ENCODE data around the gene MPRIP. TPM values are rescaled to one million over a fixed set of nuclear protein-coding genes. Genes with fewer than 3 reads are reported as not detected.

Gene MPRIP
- total and polyA plus RNA-seq, 2 donors (not counting 3 experiments of a cell fraction or from before 2014, with no cell fraction given): 94.6 to 246 TPM

DNA sequence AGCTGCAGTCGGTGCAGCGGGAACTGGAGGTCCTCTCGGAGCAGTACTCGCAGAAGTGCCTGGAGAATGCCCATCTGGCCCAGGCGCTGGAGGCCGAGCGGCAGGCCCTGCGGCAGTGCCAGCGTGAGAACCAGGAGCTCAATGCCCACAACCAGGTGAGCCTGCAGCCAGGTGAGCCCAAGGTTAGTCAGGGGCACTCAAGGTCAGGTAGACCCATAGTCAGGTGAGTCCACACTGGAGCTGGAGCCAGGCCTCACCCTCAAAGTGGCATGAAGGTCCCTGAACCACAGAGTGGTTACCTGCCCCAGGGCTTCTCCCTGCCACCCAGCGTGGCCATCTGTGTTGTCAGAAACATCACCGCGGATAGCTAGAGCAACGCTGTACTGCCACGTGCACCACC, 131.7 kb downstream of the MPRIP start:
- H2AFZ ChIP-seq (ENCODE audit: low read depth, low read length): no peak overlapping the region
- H3K9ac ChIP-seq (replicated peaks; ENCODE audit: extremely low read depth, insufficient read depth, low read length): no peak overlapping the region
- no peak overlapping the region for H3K4me2 ChIP-seq (ENCODE audit: insufficient read depth, low read length)
- FAIRE-seq (no peak), DNase-seq (ENCODE audit: low read depth, low spot score) (no peak)
- no TSS peak for BruUV-seq (replicated peaks)
- H3K27ac ChIP-seq (ENCODE audit: insufficient read depth, low read depth, low read length): no peak overlapping the region
- H3K4me3 ChIP-seq (replicated peaks in 1 of 3; ENCODE audit: insufficient read depth in 1 of 3, low read depth in 1 of 3, low read length in 3 of 3): no peak overlapping the region
- H3K4me1 ChIP-seq (ENCODE audit: control insufficient read depth, extremely low read depth, insufficient read depth, low read length): peaks cover 12% of the 10 kb centered on the region
- intact Hi-C loops (cut with micrococcal nuclease) (no loop called here), dilution Hi-C loops (cut with MboI; ENCODE audit: extremely low pct_ligation_motif_present, low sequenced_read_pairs) (no loop called here)
- H3K36me3 ChIP-seq (ENCODE audit: control insufficient read depth in 2 of 2, extremely low read depth in 1 of 2, insufficient read depth in 2 of 2, low read length in 2 of 2): peaks cover 14 to 47% of the 10 kb centered on the region in 2 experiments
- CTCF ChIA-PET: interaction anchor here (2.2 kb wide), 1 partner anchor 32 kb away, joined by 6 read pairs; no protein-coding TSS in a partner anchor
- H3K9me1 ChIP-seq (replicated peaks; ENCODE audit: control insufficient read depth, extremely low read depth, insufficient read depth, low read length): no peaks in the 10 kb centered on the region
- H3K27me3 ChIP-seq (ENCODE audit: control insufficient read depth in 2 of 2, insufficient read depth in 2 of 2, low read length in 2 of 2): no peaks in the 10 kb centered on the region
- no peak for TF ChIP-seq POLR2A (IDR thresholded peaks at IDR 0.05; ENCODE audit: low read depth, low read length)
- TF ChIP-seq FOS (IDR thresholded peaks at IDR 0.05; ENCODE audit: borderline replicate concordance, insufficient read depth, low read length): no peak
- no peak for TF ChIP-seq POLR2AphosphoS5 (IDR thresholded peaks at IDR 0.05; ENCODE audit: insufficient read depth, low read depth, low read length)
- TF ChIP-seq MYC (IDR thresholded peaks at IDR 0.05; ENCODE audit: low read depth, low read length): no peak
- TF ChIP-seq, protein P1, sequence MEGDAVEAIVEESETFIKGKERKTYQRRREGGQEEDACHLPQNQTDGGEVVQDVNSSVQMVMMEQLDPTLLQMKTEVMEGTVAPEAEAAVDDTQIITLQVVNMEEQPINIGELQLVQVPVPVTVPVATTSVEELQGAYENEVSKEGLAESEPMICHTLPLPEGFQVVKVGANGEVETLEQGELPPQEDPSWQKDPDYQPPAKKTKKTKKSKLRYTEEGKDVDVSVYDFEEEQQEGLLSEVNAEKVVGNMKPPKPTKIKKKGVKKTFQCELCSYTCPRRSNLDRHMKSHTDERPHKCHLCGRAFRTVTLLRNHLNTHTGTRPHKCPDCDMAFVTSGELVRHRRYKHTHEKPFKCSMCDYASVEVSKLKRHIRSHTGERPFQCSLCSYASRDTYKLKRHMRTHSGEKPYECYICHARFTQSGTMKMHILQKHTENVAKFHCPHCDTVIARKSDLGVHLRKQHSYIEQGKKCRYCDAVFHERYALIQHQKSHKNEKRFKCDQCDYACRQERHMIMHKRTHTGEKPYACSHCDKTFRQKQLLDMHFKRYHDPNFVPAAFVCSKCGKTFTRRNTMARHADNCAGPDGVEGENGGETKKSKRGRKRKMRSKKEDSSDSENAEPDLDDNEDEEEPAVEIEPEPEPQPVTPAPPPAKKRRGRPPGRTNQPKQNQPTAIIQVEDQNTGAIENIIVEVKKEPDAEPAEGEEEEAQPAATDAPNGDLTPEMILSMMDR (IDR thresholded peaks at IDR 0.05; ENCODE audit: extremely low read depth in 1 of 2, insufficient read depth in 1 of 2, low read depth in 1 of 2, low read length in 2 of 2): no peak
- TF ChIP-seq, protein P2, sequence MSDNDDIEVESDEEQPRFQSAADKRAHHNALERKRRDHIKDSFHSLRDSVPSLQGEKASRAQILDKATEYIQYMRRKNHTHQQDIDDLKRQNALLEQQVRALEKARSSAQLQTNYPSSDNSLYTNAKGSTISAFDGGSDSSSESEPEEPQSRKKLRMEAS (IDR thresholded peaks at IDR 0.05; ENCODE audit: insufficient read depth, insufficient read length): no peak
- no peak for TF ChIP-seq GATA2 (IDR thresholded peaks at IDR 0.05; ENCODE audit: insufficient read depth, insufficient read length, low read depth, low read length)
- TF ChIP-seq JUN (IDR thresholded peaks at IDR 0.05; ENCODE audit: borderline replicate concordance, insufficient read depth, insufficient read length, low read depth): no peak
- no peak for TF ChIP-seq EZH2 (IDR thresholded peaks at IDR 0.05; ENCODE audit: borderline replicate concordance, low read depth, low read length, severe bottlenecking)
- H4K20me1 ChIP-seq (replicated peaks; ENCODE audit: control insufficient read depth, extremely low read depth, insufficient read depth, low read length): no peaks in the 10 kb centered on the region
- no peaks in the 10 kb centered on the region for H3K9me3 ChIP-seq (replicated peaks; ENCODE audit: control insufficient read depth, insufficient read depth, low read length)
- POLR2A ChIA-PET: no interaction called here
- no peaks in the 10 kb centered on the region for H3K79me2 ChIP-seq (ENCODE audit: control insufficient read depth, insufficient read depth, low read length)

All from endothelial cell of umbilical vein (primary cell).